OCI-LY7 (cell line): Measurements from ENCODE around the gene C2CD5. TPM values are rescaled to one million over a fixed set of nuclear protein-coding genes. Genes with fewer than 3 reads are reported as not detected.

Experiments used
- BruUV-seq: library from RNA; stranded (reverse); fragments of 400-500 nt; replicated peaks from 2 replicates; lab custom pipeline; 2021; lab: Mats Ljungman, UMichigan
- CTCF ChIA-PET: fragments of 300-600 bp; sonication (Branson Sonifier 250); formaldehyde crosslinking; loops from one replicate; lab custom pipeline; 2022; ENCODE audit warnings: antibody characterized with exemption; ENCODE audit not compliant: unreplicated experiment; lab: Charles Lee
- POLR2A ChIA-PET: fragments of 300-600 bp; sonication (Branson Sonifier 250); formaldehyde crosslinking; loops from one replicate; lab custom pipeline; 2022; ENCODE audit warnings: antibody characterized with exemption; lab: Charles Lee
- DNase-seq: peaks from one replicate; pipeline ENCODE4 v3.0.0-alpha.2; 2015; ENCODE audit warnings: low spot score
- H2AFZ ChIP-seq: fragments of 200-600 bp; sonication (generic), shearing (Covaris generic); 2 replicates; pipeline ENCODE4 v1.6.1; 2014; ENCODE audit warnings: mild to moderate bottlenecking, antibody characterized with exemption, low read length, moderate library complexity
- H3K27ac ChIP-seq: fragments of 200-600 bp; sonication (generic); 2 replicates; pipeline ENCODE4 v1.5.1; 2014; ENCODE audit warnings: mixed run types, low read depth, mild to moderate bottlenecking, moderate library complexity, low read length, inconsistent platforms; ENCODE audit not compliant: poor library complexity, severe bottlenecking
- H3K36me3 ChIP-seq: fragments of 200-600 bp; sonication (generic); 2 replicates; pipeline ENCODE4 v1.6.1; 2014; ENCODE audit warnings: mild to moderate bottlenecking, antibody characterized with exemption, low read length, moderate library complexity, mixed read lengths; ENCODE audit not compliant: insufficient read depth
- H3K4me1 ChIP-seq: fragments of 200-600 bp; sonication (generic); 2 replicates; pipeline ENCODE4 v1.5.1; 2014; ENCODE audit warnings: mild to moderate bottlenecking, low read length; ENCODE audit not compliant: insufficient read depth, poor library complexity, severe bottlenecking
- H3K4me2 ChIP-seq: fragments of 200-600 bp; sonication (generic); 2 replicates; pipeline ENCODE4 v1.6.1; 2014; ENCODE audit warnings: mild to moderate bottlenecking, low read length
- H3K4me3 ChIP-seq: fragments of 200-600 bp; sonication (generic); 2 replicates; pipeline ENCODE4 v1.5.1; 2014; ENCODE audit warnings: mild to moderate bottlenecking, low read depth, low read length; ENCODE audit not compliant: poor library complexity, severe bottlenecking
- H3K79me2 ChIP-seq: fragments of 200-600 bp; sonication (generic); 2 replicates; pipeline ENCODE4 v1.6.1; 2016; ENCODE audit warnings: low read depth, mild to moderate bottlenecking, low read length, moderate library complexity, mixed read lengths; ENCODE audit not compliant: insufficient read depth
- H3K9me2 ChIP-seq: fragments of 200-600 bp; sonication (generic); 2 replicates; pipeline ENCODE4 v1.6.1; 2016; ENCODE audit warnings: mild to moderate bottlenecking, low read length, mixed read lengths; ENCODE audit not compliant: insufficient read depth
- H3K9me3 ChIP-seq: fragments of 200-600 bp; sonication (generic); 2 replicates; pipeline ENCODE4 v1.6.1; 2014; ENCODE audit warnings: mild to moderate bottlenecking, mixed run types, low read length, mixed read lengths
- H4K20me1 ChIP-seq: fragments of 200-600 bp; sonication (generic); 2 replicates; pipeline ENCODE4 v1.6.1; 2014; ENCODE audit warnings: mild to moderate bottlenecking, antibody characterized with exemption, low read length, moderate library complexity, mixed read lengths; ENCODE audit not compliant: insufficient read depth
- CTCF ChIP-seq: fragments of 200-600 bp; sonication (generic); conservative IDR thresholded peaks from 2 replicates; pipeline ENCODE4 v1.5.1; 2014; ENCODE audit warnings: mild to moderate bottlenecking, antibody characterized with exemption, low read length, moderate library complexity, mixed read lengths
- EZH2phosphoT487 ChIP-seq: fragments of 200-600 bp; sonication (generic); IDR thresholded peaks from 2 replicates; pipeline ENCODE4 v1.6.1; 2018; ENCODE audit warnings: low read depth, borderline replicate concordance, mild to moderate bottlenecking, mixed run types, antibody characterized with exemption, low read length, moderate library complexity, mixed read lengths
- intact Hi-C: fragments of 100-400 bp; cut with micrococcal nuclease; formaldehyde crosslinking; loops from one replicate; pipeline ENCODE4 v1.10.0; 2022; ENCODE audit not compliant: unreplicated experiment
- total RNA-seq, 2 experiments: library from RNA; depleted of rRNA in 1 of 2; stranded (reverse); fragments of >200 nt in 1 of 2; shearing (Covaris generic) in 1 of 2; gene quantifications; 2 replicates each; pipeline ENCODE4 v1.2.3, GENCODE V29; 2014 to 2022

The C2CD5 gene
- total RNA-seq, 2 experiments from 2014 or later = 28.4 to 50.2 TPM

GRCh38 chr12:22525426-22525825 lies 18.9 kb downstream of the C2CD5 start:
- no peaks in the 10 kb centered on the region for H3K9me3 ChIP-seq
- no peaks in the 10 kb centered on the region for H3K79me2 ChIP-seq
- H3K4me3 ChIP-seq = no peak overlapping the region
- no peaks in the 10 kb centered on the region for H4K20me1 ChIP-seq
- no peak for TF ChIP-seq EZH2phosphoT487
- H3K27ac ChIP-seq = no peak overlapping the region
- H3K9me2 ChIP-seq = no peaks in the 10 kb centered on the region
- CTCF ChIA-PET = no interaction called here
- no peak for DNase-seq
- BruUV-seq = no TSS peak
- H3K4me1 ChIP-seq = no peaks in the 10 kb centered on the region
- POLR2A ChIA-PET = interaction anchor here (0.6 to 1.0 kb wide), 2 partner anchors 10 to 996 kb away, joined by 3 read pairs; no protein-coding TSS in a partner anchor
- no peak overlapping the region for H3K4me2 ChIP-seq
- peaks cover 78% of the 10 kb centered on the region for H3K36me3 ChIP-seq
- H2AFZ ChIP-seq = no peak overlapping the region
- intact Hi-C loops = no loop called here

- no TSS peak for BruUV-seq
- Histone ChIP-seq H3K36me3 (peaks cover 56% of the 10 kb centered on the region), H3K4me2 (no peak overlapping the region), H2AFZ (no peak overlapping the region), H3K4me3 (no peak overlapping the region), H3K4me1 (no peaks in the 10 kb centered on the region), H3K27ac (no peak overlapping the region), H3K9me2 (no peaks in the 10 kb centered on the region), H3K79me2 (no peaks in the 10 kb centered on the region), H3K9me3 (no peaks in the 10 kb centered on the region), H4K20me1 (no peaks in the 10 kb centered on the region)
- ChIA-PET CTCF (no interaction called here), POLR2A (interaction anchor here (0.5 to 0.7 kb wide), 3 partner anchors 12 to 106 kb away, joined by 3 read pairs; partner anchors contain the start of gene ETNK1)
- TF ChIP-seq EZH2phosphoT487 = no peak
- no peak for TF ChIP-seq CTCF
- no peak for DNase-seq
- intact Hi-C loops = no loop called here
Measured at GRCh38 chr12:22518998-22519397, 25.3 kb downstream of the C2CD5 start.

- Histone ChIP-seq H3K4me3 (no peak overlapping the region), H3K9me3 (no peaks in the 10 kb centered on the region), H3K27ac (no peak overlapping the region), H3K36me3 (peaks cover 54% of the 10 kb centered on the region), H3K4me1 (no peaks in the 10 kb centered on the region), H4K20me1 (no peaks in the 10 kb centered on the region), H2AFZ (no peak overlapping the region), H3K9me2 (no peaks in the 10 kb centered on the region), H3K79me2 (no peaks in the 10 kb centered on the region), H3K4me2 (no peak overlapping the region)
- no TSS peak for BruUV-seq
- no peak for TF ChIP-seq EZH2phosphoT487
- no peak for TF ChIP-seq CTCF
- DNase-seq = no peak
- intact Hi-C loops = no loop called here
- ChIA-PET POLR2A (no interaction called here), CTCF (no interaction called here)
Measured at GRCh38 chr12:22518060-22518719, 26.2 kb downstream of the C2CD5 start.
